HepG2 (cell line): Measurements from ENCODE around the gene TNNI2. TPM values are rescaled to one million over a fixed set of nuclear protein-coding genes. Genes with fewer than 3 reads are reported as not detected.

Source experiments
- CAMTA2 ChIP-seq: sonication (generic); formaldehyde crosslinking; IDR thresholded peaks from 2 replicates; pipeline ENCODE4 v1.4.0; 2020; ENCODE audit warnings: mild to moderate bottlenecking, missing genetic modification reagents, borderline replicate concordance
- ELF1 ChIP-seq: sonication (generic); formaldehyde crosslinking; IDR thresholded peaks from 2 replicates; pipeline ENCODE4 v1.4.0; 2020; ENCODE audit warnings: missing genetic modification reagents
- GPN1 ChIP-seq: sonication (generic); formaldehyde crosslinking; IDR thresholded peaks from 2 replicates; pipeline ENCODE4 v1.5.1; 2020; ENCODE audit warnings: missing genetic modification reagents, borderline replicate concordance
- LCORL ChIP-seq, 2 experiments: fragments of 450-650 bp in 1 of 2; sonication (generic) in 1 of 2; formaldehyde crosslinking in 1 of 2; IDR thresholded peaks; 2 replicates each; pipeline versions ENCODE4 v1.5.0 to v1.6.1; 2017 to 2020; ENCODE audit warnings: antibody characterized with exemption in 1 of 2, missing genetic modification reagents in 1 of 2
- NFKB2 ChIP-seq: sonication (generic); formaldehyde crosslinking; IDR thresholded peaks from 2 replicates; pipeline ENCODE4 v1.4.0; 2020; ENCODE audit warnings: missing genetic modification reagents, borderline replicate concordance
- POGZ ChIP-seq: sonication (generic); formaldehyde crosslinking; IDR thresholded peaks from 2 replicates; pipeline ENCODE4 v1.4.0; 2020; ENCODE audit warnings: mild to moderate bottlenecking, missing genetic modification reagents
- TCF7L2 ChIP-seq: IDR thresholded peaks from 2 replicates; pipeline ENCODE4 v1.6.1; 2011; ENCODE audit warnings: mild to moderate bottlenecking, low read depth, low read length, moderate library complexity
- ZNF296 ChIP-seq: sonication (generic); formaldehyde crosslinking; conservative IDR thresholded peaks from 2 replicates; pipeline ENCODE4 v1.5.0; 2020; ENCODE audit warnings: mild to moderate bottlenecking, missing genetic modification reagents
- ZNF556 ChIP-seq: sonication (generic); formaldehyde crosslinking; IDR thresholded peaks from 2 replicates; pipeline ENCODE4 v1.4.0; 2020; ENCODE audit warnings: mild to moderate bottlenecking, missing genetic modification reagents, borderline replicate concordance
- polyA plus RNA-seq, 8 experiments: library from polyadenylated mRNA; depleted of rRNA in 3 of 8; stranded (reverse) in 7 of 8; unstranded in 1 of 8; fragments of >200 nt; fragmentation: Illumina TruSeq in 4 of 8; extraction: Trizol in 4 of 8; gene quantifications; 2 replicates each; pipeline versions ENCODE4 v1.2.1 to v1.2.3, GENCODE V29; 2011 to 2016; ENCODE audit warnings: low read depth in 4 of 8, missing spikeins in 1 of 8, mixed read lengths in 1 of 8; ENCODE audit not compliant: insufficient read depth in 1 of 8
- total RNA-seq, 5 experiments: library from RNA; depleted of rRNA; stranded (reverse); fragments of >200 nt; fragmentation: Illumina TruSeq; extraction: Trizol; gene quantifications; 2 replicates each; pipeline ENCODE4 v1.2.3, GENCODE V29; 2016; ENCODE audit warnings: low read depth in 1 of 5
- TF ChIP-seq, protein P1 (sequence below): sonication (generic); formaldehyde crosslinking; IDR thresholded peaks from 2 replicates; pipeline ENCODE4 v1.5.1; 2020; ENCODE audit warnings: missing genetic modification reagents, mild to moderate bottlenecking, borderline replicate concordance
- TF ChIP-seq, protein P2 (sequence below): sonication (generic); formaldehyde crosslinking; IDR thresholded peaks from 2 replicates; pipeline ENCODE4 v1.4.0; 2020; ENCODE audit warnings: missing genetic modification reagents, low read depth, mild to moderate bottlenecking, borderline replicate concordance

The TNNI2 gene
- total and polyA plus RNA-seq, 2 of the 13 experiments (the other 11 are each of a cell fraction or from before 2014, with no cell fraction given), result 7.2 to 12.0 TPM

DNA sequence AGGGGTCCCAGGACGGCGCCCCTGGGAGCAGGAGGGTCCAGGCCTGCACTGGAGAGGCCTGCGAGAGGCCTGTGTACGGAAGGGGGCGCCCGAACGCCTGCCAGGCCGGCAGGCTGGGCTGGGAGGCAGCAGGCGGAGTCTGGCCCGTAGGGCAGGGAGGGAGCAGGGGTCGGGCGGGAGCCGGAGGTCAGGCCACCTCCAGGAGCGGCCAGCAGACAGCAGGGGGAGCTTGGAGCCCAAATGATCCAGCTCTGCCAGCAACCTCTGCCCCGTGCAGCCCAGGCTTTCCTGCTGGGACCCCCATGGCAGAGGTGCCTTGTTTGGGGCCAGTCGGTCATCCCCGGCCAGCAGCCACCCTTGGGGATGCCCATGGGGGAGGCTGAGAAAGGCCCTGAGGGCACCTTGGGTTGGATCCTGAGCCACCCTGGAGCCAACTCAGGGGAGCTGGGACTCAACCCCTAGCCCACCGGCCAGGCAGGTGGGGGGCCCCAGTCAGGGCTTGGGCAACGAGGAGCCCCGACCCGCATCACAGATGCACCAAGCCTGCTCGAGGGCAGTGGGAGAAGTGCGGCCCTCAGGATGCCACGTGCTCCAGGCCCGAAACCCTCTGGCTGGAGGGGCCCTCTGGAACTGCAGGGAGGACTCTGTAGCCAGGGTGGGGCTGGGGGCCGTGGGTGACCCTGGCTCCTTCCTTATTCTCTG, 13.6 kb upstream of the TNNI2 start (continued):
- TF ChIP-seq, protein P1, sequence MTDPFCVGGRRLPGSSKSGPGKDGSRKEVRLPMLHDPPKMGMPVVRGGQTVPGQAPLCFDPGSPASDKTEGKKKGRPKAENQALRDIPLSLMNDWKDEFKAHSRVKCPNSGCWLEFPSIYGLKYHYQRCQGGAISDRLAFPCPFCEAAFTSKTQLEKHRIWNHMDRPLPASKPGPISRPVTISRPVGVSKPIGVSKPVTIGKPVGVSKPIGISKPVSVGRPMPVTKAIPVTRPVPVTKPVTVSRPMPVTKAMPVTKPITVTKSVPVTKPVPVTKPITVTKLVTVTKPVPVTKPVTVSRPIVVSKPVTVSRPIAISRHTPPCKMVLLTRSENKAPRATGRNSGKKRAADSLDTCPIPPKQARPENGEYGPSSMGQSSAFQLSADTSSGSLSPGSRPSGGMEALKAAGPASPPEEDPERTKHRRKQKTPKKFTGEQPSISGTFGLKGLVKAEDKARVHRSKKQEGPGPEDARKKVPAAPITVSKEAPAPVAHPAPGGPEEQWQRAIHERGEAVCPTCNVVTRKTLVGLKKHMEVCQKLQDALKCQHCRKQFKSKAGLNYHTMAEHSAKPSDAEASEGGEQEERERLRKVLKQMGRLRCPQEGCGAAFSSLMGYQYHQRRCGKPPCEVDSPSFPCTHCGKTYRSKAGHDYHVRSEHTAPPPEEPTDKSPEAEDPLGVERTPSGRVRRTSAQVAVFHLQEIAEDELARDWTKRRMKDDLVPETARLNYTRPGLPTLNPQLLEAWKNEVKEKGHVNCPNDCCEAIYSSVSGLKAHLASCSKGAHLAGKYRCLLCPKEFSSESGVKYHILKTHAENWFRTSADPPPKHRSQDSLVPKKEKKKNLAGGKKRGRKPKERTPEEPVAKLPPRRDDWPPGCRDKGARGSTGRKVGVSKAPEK (CRISPR knock-in tag), result no peak
- peak; percentile 35; the same call in 1 of the 2 replicates for TF ChIP-seq CAMTA2
- TF ChIP-seq, protein P2, sequence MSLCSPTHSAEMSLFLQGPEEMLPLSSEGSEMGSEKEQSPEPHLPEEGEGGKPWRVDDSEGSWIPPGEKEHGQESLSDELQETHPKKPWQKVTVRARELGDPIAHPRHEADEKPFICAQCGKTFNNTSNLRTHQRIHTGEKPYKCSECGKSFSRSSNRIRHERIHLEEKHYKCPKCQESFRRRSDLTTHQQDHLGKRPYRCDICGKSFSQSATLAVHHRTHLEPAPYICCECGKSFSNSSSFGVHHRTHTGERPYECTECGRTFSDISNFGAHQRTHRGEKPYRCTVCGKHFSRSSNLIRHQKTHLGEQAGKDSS, result peak; percentile 87; the same call in 1 of the 2 replicates
- peak; percentile 55; the same call in 1 of the 2 replicates for TF ChIP-seq POGZ (CRISPR knock-in tag)
- TF ChIP-seq ZNF296 (CRISPR knock-in tag), result no peak
- TF ChIP-seq NFKB2 (CRISPR knock-in tag), result peak; percentile 63; the same call in 1 of the 2 replicates
- peak; percentile 52; the same call in 1 of the 2 replicates for TF ChIP-seq ELF1 (CRISPR knock-in tag)
- no peak for TF ChIP-seq TCF7L2
- peak; percentile 72; the same call in 1 of the 2 replicates for TF ChIP-seq ZNF556 (CRISPR knock-in tag)
- no peak for TF ChIP-seq GPN1 (CRISPR knock-in tag)
- TF ChIP-seq LCORL (IDR thresholded peaks at IDR 0.05), result no peak
- TF ChIP-seq LCORL (CRISPR knock-in tag; IDR thresholded peaks at IDR 0.05), result peak; percentile 92; the same call in 1 of the 2 replicates
